Measurements from ENCODE around the gene CCDC178. TPM values are rescaled to one million over a fixed set of nuclear protein-coding genes. Genes with fewer than 3 reads are reported as not detected.

Gene CCDC178
- total and polyA plus RNA-seq, 2 donors (not counting 1 experiment from before 2014, with no cell fraction given) = 0.17 TPM; not detected in 1

DNA sequence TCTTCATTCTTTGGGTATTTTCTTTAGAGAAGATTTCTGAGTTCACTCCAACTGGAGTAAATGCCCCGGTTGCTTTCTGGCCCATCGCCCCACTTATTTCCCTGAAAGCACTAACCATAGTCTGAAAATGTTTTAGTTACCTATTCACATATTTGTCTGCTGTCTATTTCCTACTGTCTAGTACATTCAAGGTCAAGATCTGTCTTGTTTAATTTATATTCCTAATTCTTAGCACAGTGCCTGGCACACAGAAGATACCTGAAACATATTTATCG lies 533.3 kb downstream of the CCDC178 start:
- no peak overlapping the region for H3K27ac ChIP-seq (ENCODE audit: insufficient read depth, low read length)
- no peaks in the 10 kb centered on the region for H3K4me1 ChIP-seq (ENCODE audit: control insufficient read depth, extremely low read depth, insufficient read depth, low read length)
- no peaks in the 10 kb centered on the region for H3K27me3 ChIP-seq (ENCODE audit: control insufficient read depth, insufficient read depth, low read length)
- no peak overlapping the region for H2AFZ ChIP-seq (ENCODE audit: low read length)
- H3K4me3 ChIP-seq (replicated peaks in 1 of 4; ENCODE audit: control extremely low read depth in 1 of 4, insufficient read depth in 1 of 4, low read depth in 3 of 4, low read length in 4 of 4) = no peak overlapping the region
- no peak for TF ChIP-seq EZH2 (IDR thresholded peaks at IDR 0.05; ENCODE audit: low read length, missing control alignments)
- TF ChIP-seq CTCF (conservative IDR thresholded peaks at IDR 0.05 in 1 of 2, IDR thresholded peaks at IDR 0.05 in 1 of 2; ENCODE audit: low read depth in 1 of 2, low read length in 2 of 2) = no peak
- H3K36me3 ChIP-seq (ENCODE audit: control insufficient read depth, insufficient read depth, low read length) = no peaks in the 10 kb centered on the region
- H3K4me2 ChIP-seq (ENCODE audit: extremely low read depth, insufficient read depth, low read length) = no peak overlapping the region
- no peak overlapping the region for H3K9ac ChIP-seq (ENCODE audit: insufficient read depth, low read length)
- no peaks in the 10 kb centered on the region for H3K79me2 ChIP-seq (ENCODE audit: control insufficient read depth, insufficient read depth, low read length)
- H4K20me1 ChIP-seq (ENCODE audit: control insufficient read depth, extremely low read depth, insufficient read depth, low read length) = no peaks in the 10 kb centered on the region
- no peaks in the 10 kb centered on the region for H3K9me3 ChIP-seq (ENCODE audit: control insufficient read depth, insufficient read depth, low read depth, low read length)
- peak in 1 of 2 donors; percentile 17 for DNase-seq (ENCODE audit: low read depth in 2 of 2)

DNA sequence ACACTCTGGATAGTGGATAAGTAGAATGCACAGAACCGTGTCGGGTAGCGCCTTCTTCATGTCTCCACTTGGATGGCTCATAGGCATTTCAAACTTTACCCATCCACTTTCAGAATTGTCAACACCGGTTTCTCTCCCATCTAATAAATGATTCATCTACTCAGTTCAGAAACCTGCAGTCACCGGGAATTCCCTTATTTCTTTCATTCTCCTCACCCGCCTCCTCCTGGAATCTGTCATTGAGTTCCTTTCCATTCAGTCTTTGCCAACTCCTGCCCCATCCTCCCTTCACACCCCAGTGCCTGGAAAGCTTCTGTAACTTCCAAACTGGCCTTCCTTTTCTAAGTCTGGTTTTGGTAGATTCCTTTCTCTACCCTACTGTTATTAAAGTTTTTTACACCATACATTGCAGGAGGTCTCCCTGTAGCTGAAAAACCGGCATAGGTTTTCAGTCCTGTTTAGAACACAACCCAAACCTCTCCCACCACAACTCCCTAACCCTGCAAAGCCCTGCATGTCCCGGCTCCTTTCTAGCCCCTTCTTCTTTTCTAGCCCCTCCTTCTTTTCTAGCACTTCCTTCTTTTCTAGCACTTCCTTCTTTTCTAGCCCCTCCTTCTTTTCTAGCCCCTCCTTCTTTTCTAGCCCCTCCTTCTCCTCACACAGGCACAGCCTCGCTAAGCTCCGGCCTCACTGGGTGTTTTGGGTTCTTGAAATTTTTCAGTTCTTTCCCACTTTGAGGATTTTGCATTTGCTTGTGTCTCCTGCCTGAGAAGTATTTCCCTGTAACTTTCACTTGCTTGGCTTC lies 533.8 kb downstream of the CCDC178 start:
- H3K27ac ChIP-seq (ENCODE audit: insufficient read depth, low read length) = no peak overlapping the region
- H2AFZ ChIP-seq (ENCODE audit: low read length) = no peak overlapping the region
- no peaks in the 10 kb centered on the region for H4K20me1 ChIP-seq (ENCODE audit: control insufficient read depth, extremely low read depth, insufficient read depth, low read length)
- no peaks in the 10 kb centered on the region for H3K9me3 ChIP-seq (ENCODE audit: control insufficient read depth, insufficient read depth, low read depth, low read length)
- no peak overlapping the region for H3K9ac ChIP-seq (ENCODE audit: insufficient read depth, low read length)
- no peaks in the 10 kb centered on the region for H3K27me3 ChIP-seq (ENCODE audit: control insufficient read depth, insufficient read depth, low read length)
- TF ChIP-seq EZH2 (IDR thresholded peaks at IDR 0.05; ENCODE audit: low read length, missing control alignments) = no peak
- no peak for TF ChIP-seq CTCF (conservative IDR thresholded peaks at IDR 0.05 in 1 of 2, IDR thresholded peaks at IDR 0.05 in 1 of 2; ENCODE audit: low read depth in 1 of 2, low read length in 2 of 2)
- no peaks in the 10 kb centered on the region for H3K36me3 ChIP-seq (ENCODE audit: control insufficient read depth, insufficient read depth, low read length)
- no peak overlapping the region for H3K4me3 ChIP-seq (replicated peaks in 1 of 4; ENCODE audit: control extremely low read depth in 1 of 4, insufficient read depth in 1 of 4, low read depth in 3 of 4, low read length in 4 of 4)
- no peaks in the 10 kb centered on the region for H3K4me1 ChIP-seq (ENCODE audit: control insufficient read depth, extremely low read depth, insufficient read depth, low read length)
- DNase-seq (ENCODE audit: low read depth in 2 of 2) = peak in 1 of 2 donors; percentile 56
- no peak overlapping the region for H3K4me2 ChIP-seq (ENCODE audit: extremely low read depth, insufficient read depth, low read length)
- H3K79me2 ChIP-seq (ENCODE audit: control insufficient read depth, insufficient read depth, low read length) = no peaks in the 10 kb centered on the region

- Histone ChIP-seq H3K4me3 (replicated peaks in 1 of 4; ENCODE audit: control extremely low read depth in 1 of 4, insufficient read depth in 1 of 4, low read depth in 3 of 4, low read length in 4 of 4) (no peak overlapping the region), H3K4me2 (ENCODE audit: extremely low read depth, insufficient read depth, low read length) (no peak overlapping the region), H3K27ac (ENCODE audit: insufficient read depth, low read length) (no peak overlapping the region), H3K9me3 (ENCODE audit: control insufficient read depth, insufficient read depth, low read depth, low read length) (no peaks in the 10 kb centered on the region), H3K79me2 (ENCODE audit: control insufficient read depth, insufficient read depth, low read length) (no peaks in the 10 kb centered on the region), H3K36me3 (ENCODE audit: control insufficient read depth, insufficient read depth, low read length) (no peaks in the 10 kb centered on the region), H4K20me1 (ENCODE audit: control insufficient read depth, extremely low read depth, insufficient read depth, low read length) (no peaks in the 10 kb centered on the region), H3K4me1 (ENCODE audit: control insufficient read depth, extremely low read depth, insufficient read depth, low read length) (no peaks in the 10 kb centered on the region), H2AFZ (ENCODE audit: low read length) (no peak overlapping the region), H3K27me3 (ENCODE audit: control insufficient read depth, insufficient read depth, low read length) (no peaks in the 10 kb centered on the region), H3K9ac (ENCODE audit: insufficient read depth, low read length) (no peak overlapping the region)
- no peak for DNase-seq (ENCODE audit: low read depth in 2 of 2)
- TF ChIP-seq EZH2 (IDR thresholded peaks at IDR 0.05; ENCODE audit: low read length, missing control alignments) (no peak), CTCF (conservative IDR thresholded peaks at IDR 0.05 in 1 of 2, IDR thresholded peaks at IDR 0.05 in 1 of 2; ENCODE audit: low read depth in 1 of 2, low read length in 2 of 2) (no peak)
These were observed 534.9 kb downstream of the CCDC178 start for GRCh38 chr18:32905651-32906050.
